GM10266 (cell line): ENCODE data around the gene LYPD1.

Source experiments
- DNase-seq: peaks from one replicate; pipeline ENCODE4 v3.0.0; 2012; ENCODE audit errors: extremely low spot score
- CTCF ChIP-seq: IDR thresholded peaks from 2 replicates; pipeline ENCODE4 v1.5.1; 2012; ENCODE audit warnings: mild to moderate bottlenecking, low read depth; ENCODE audit not compliant: control insufficient read depth, insufficient read depth; ENCODE audit errors: missing control alignments

LYPD1 gene

GRCh38 chr2:132654335-132654734 is 15.7 kb downstream of the LYPD1 start:
- TF ChIP-seq CTCF: no peak

DNA sequence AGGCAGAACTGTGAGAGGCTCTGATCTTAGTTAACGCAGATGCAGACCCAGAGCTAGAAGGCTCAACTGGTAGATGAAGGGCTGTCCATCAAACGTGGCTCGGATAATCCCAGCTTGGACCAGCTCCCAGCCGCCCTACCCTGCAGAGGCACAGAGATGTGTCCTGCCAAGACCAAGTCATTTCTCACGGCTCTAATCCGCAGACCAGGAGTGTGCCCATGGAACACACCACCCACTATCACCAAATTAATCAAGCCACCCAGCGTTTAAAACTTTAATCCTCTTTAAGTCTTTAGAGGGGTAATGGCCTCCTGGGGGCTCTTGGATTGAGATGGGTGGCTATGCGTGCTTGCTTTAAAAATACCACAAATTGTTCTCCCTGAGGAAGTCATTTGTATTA is 17.5 kb downstream of the LYPD1 start:
- DNase-seq: no peak
- no peak for TF ChIP-seq CTCF

More at GRCh38 chr2:132654335-132654734, 15.7 kb downstream of the LYPD1 start:
- DNase-seq: no peak

DNA sequence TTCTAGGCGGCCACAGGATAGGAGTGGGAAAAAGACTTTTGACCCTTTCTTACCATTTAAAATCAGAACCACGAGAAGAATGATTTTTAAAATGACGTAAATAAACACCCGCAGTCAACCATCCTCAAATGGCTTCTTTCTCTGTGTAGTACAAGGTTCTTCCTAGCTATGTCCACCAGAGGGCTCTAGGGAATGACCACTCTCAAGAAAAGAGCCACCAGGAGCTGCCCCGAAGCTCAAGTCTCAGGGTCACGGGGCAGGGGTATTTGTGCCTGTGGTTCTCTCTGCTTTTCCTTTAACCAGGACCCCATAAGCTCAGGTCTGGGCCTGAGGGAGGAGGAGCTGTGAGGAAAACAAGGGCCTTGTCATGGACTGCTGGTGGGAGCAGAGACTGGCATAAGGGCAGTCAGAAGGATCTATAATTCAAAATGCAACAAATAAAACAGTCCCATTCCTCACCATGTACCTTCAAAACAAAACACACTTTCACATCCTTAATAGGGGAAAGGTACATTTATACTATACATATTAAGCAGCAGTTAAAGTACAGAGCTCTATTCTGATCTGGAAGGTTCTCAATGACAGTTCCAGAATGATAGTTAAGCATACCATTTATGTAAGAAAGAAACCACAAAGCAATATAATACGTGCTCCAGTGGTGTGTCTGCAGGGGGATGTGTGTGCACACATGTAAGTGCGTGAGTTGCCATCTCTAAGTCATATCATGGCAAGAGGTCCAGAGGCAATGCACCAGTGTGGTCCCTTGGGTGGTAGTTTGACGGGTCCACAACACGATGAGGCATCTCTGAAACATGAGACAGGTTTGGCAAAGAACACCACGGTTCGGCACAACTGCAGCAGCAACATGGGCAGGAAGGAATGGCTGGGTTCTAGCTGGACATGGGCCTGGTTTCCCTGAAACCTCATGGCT is 18.6 kb downstream of the LYPD1 start:
- no peak for TF ChIP-seq CTCF
- DNase-seq: no peak

GRCh38 chr2:132646540-132647108 is 23.4 kb downstream of the LYPD1 start:
- TF ChIP-seq CTCF: no peak
- DNase-seq: no peak

- TF ChIP-seq CTCF: no peak
- DNase-seq: no peak
Observed at GRCh38 chr2:132645722-132646539, 24.1 kb downstream of the LYPD1 start.

DNA sequence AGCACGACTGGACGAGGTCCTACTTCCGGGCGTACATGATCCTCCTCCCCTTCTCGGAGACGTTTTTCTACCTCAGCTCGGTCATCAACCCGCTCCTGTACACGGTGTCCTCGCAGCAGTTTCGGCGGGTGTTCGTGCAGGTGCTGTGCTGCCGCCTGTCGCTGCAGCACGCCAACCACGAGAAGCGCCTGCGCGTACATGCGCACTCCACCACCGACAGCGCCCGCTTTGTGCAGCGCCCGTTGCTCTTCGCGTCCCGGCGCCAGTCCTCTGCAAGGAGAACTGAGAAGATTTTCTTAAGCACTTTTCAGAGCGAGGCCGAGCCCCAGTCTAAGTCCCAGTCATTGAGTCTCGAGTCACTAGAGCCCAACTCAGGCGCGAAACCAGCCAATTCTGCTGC is 24.8 kb downstream of the LYPD1 start:
- no peak for TF ChIP-seq CTCF
- no peak for DNase-seq
